ENCODE results near the gene KCNK4.

- TF ChIP-seq, protein P1, sequence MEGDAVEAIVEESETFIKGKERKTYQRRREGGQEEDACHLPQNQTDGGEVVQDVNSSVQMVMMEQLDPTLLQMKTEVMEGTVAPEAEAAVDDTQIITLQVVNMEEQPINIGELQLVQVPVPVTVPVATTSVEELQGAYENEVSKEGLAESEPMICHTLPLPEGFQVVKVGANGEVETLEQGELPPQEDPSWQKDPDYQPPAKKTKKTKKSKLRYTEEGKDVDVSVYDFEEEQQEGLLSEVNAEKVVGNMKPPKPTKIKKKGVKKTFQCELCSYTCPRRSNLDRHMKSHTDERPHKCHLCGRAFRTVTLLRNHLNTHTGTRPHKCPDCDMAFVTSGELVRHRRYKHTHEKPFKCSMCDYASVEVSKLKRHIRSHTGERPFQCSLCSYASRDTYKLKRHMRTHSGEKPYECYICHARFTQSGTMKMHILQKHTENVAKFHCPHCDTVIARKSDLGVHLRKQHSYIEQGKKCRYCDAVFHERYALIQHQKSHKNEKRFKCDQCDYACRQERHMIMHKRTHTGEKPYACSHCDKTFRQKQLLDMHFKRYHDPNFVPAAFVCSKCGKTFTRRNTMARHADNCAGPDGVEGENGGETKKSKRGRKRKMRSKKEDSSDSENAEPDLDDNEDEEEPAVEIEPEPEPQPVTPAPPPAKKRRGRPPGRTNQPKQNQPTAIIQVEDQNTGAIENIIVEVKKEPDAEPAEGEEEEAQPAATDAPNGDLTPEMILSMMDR (conservative IDR thresholded peaks at IDR 0.05; ENCODE audit: low read depth, low read length), result no peak
- TF ChIP-seq EZH2 (IDR thresholded peaks at IDR 0.05; ENCODE audit: borderline replicate concordance, low read depth, low read length, poor library complexity, severe bottlenecking), result no peak
Measured at GRCh38 chr11:64334764-64335735, 43.9 kb downstream of the KCNK4 start.

Measured in A673 (cell line).